Lower leg skin (tissue), 4 donors: ENCODE results near the gene KLHL40. TPM values are rescaled to one million over a fixed set of nuclear protein-coding genes. Genes with fewer than 3 reads are reported as not detected.

Experiments used
- DNase-seq, 2 donors: peaks; one replicate each; pipeline ENCODE4 v3.0.0-alpha.2; 2019; ENCODE audit warnings: low spot score in 2 of 2
- H3K4me3 ChIP-seq: fragments of 200-600 bp; sonication (generic); 2 replicates; pipeline ENCODE4 v1.5.1; 2017; ENCODE audit warnings: mild to moderate bottlenecking, low read depth; ENCODE audit not compliant: poor library complexity, severe bottlenecking
- POLR2A ChIP-seq, 2 donors: fragments of 450-650 bp; IDR thresholded peaks; one replicate each; pipeline ENCODE4 v1.6.1; 2016 to 2017; ENCODE audit warnings: antibody characterized with exemption in 2 of 2, mild to moderate bottlenecking in 1 of 2, moderate library complexity in 1 of 2
- WGBS, 2 donors: methylation state at CpG; one replicate each; pipeline ENCODE4 v1.1.5; 2018; 5-methylcytosine and 5-hydroxymethylcytosine counted together
- intact Hi-C: fragments of 100-400 bp; cut with DNase I; formaldehyde crosslinking; loops from one replicate; pipeline ENCODE4 v1.15.0; 2023; ENCODE audit warnings: low total_unique reads
- total RNA-seq, 4 donors: library from RNA; depleted of rRNA; stranded (reverse); fragments of >200 nt; gene quantifications; one replicate each; pipeline ENCODE4 v1.1.0, GENCODE V29; 2016
- TF ChIP-seq, protein P1 (sequence below), 3 donors: fragments of 450-650 bp; IDR thresholded peaks; one replicate each; pipeline ENCODE4 v1.5.1; 2016; ENCODE audit warnings: antibody characterized with exemption in 3 of 3, mild to moderate bottlenecking in 3 of 3, moderate library complexity in 2 of 3

KLHL40 gene
- total RNA-seq, 4 donors from 2014 or later, result not detected

DNA sequence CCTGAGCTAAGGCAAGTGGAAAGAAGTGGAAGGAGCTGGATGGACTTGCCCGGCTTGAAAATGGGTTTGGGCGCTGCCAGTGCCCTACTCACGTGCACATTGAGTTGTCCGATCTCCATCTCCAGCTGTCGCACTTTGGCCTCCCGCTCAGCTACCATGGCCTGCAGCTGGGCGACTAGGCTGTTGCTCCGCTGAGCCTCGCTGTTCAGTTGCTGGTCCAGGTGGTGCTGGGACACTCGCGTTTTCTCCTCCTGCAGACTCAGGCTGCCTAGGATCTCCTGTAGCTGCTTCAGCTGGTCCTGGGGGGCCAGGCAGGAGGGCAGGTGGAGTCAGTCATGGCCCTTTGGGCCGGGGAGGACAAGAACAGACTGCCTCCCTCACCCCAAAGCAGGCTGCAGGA is 50.3 kb downstream of the KLHL40 start:
- intact Hi-C loops, result no loop called here
- TF ChIP-seq POLR2A (IDR thresholded peaks at IDR 0.05), result no peak
- TF ChIP-seq, protein P1, sequence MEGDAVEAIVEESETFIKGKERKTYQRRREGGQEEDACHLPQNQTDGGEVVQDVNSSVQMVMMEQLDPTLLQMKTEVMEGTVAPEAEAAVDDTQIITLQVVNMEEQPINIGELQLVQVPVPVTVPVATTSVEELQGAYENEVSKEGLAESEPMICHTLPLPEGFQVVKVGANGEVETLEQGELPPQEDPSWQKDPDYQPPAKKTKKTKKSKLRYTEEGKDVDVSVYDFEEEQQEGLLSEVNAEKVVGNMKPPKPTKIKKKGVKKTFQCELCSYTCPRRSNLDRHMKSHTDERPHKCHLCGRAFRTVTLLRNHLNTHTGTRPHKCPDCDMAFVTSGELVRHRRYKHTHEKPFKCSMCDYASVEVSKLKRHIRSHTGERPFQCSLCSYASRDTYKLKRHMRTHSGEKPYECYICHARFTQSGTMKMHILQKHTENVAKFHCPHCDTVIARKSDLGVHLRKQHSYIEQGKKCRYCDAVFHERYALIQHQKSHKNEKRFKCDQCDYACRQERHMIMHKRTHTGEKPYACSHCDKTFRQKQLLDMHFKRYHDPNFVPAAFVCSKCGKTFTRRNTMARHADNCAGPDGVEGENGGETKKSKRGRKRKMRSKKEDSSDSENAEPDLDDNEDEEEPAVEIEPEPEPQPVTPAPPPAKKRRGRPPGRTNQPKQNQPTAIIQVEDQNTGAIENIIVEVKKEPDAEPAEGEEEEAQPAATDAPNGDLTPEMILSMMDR (IDR thresholded peaks at IDR 0.05), result no peak
- no peak overlapping the region for H3K4me3 ChIP-seq
- WGBS, 2 donors, result 94 to 97% methylated on average over 11 to 12 of the region's 12 CpGs
- no peak for DNase-seq

DNA sequence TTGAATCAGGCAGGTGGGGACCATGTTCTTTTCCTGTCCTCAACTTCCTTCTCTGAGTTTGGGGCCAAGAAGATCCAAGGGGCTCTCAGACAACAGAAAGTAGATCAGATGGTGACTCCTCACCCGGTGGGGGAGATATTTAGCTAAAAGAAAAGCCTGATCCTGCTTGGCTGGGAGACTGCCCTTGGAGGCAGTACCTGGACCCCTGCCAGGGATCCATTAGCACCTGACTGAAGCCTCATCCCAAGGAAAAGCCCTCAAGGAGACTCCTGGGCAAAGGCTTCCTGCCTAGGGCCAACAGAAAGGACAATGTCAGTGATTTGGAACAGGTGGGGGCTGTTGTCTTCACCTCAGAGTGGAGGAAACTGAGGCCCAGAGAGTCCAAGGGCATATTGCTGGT is 50.7 kb downstream of the KLHL40 start:
- DNase-seq, result peak in 1 of 2 donors; percentile 12
- intact Hi-C loops, result no loop called here
- H3K4me3 ChIP-seq, result no peak overlapping the region
- 33 to 60% methylated on average over 1 of the region's 1 CpG for WGBS, 2 donors
- TF ChIP-seq, protein P1 (IDR thresholded peaks at IDR 0.05), result no peak
- no peak for TF ChIP-seq POLR2A (IDR thresholded peaks at IDR 0.05)

DNA sequence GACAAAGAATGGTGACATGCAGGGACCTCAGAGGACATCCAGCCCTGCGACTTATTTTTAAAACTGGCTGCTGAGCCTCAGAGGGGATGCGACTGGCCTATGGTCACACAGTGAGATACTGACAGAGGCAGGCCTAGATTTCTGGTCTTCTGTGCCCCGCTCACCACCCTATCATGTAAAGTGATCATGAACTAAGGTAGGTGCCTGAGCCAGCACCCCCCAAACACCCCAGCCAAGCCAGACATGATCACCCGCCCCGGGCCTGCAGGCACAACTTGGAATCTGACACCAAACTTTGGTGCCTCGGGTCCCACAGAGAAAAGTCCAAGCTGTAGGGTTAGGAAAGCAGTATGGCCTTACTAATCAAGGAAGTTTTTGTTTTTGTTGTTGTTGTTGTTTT is 51.2 kb downstream of the KLHL40 start:
- 86 to 92% methylated on average over 6 of the region's 6 CpGs for WGBS, 2 donors
- DNase-seq, result peak in 1 of 2 donors; percentile 7
- TF ChIP-seq, protein P1 (IDR thresholded peaks at IDR 0.05), result no peak
- no peak for TF ChIP-seq POLR2A (IDR thresholded peaks at IDR 0.05)
- H3K4me3 ChIP-seq, result no peak overlapping the region
- intact Hi-C loops, result no loop called here

DNA sequence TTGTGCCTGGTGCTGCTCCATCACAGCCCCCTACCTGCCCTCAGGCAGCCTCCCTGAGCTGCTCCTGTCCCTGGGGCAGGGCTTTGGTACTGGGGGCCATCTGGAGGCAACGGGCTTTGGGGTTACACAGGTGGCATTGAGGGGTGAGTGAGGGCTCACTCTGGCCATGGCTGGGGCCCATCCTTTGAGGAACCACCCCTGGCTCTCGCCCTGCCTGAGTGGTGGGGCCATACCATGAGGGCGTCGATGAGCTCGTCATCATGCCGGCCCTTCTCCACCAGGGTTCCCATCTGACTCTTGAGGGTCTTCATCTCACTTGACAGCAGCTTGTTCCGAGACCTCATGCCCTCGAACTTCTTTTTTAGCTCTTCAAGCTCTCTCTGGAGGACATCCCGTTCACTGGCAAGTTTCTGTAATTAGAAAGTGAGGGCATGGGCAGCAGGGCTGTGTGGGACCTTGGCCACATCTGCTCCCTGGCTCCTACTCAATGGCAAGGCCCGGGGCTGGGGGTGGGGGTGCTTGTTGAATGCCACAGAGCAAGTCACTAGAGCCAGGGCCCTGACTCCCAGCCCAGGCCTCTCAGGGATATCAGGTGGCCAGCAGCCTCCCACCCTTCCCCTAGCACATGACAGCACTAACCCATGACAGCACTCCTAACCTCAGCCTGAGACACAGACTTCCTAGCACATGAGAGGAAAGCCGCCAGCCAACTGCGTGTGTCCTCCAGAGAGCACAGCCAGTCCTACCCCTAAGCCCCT is 54.2 kb downstream of the KLHL40 start:
- WGBS, 2 donors, result 77 to 87% methylated on average over 12 of the region's 12 CpGs
- no peak overlapping the region for H3K4me3 ChIP-seq
- peak; percentile 56 to 91 for DNase-seq
- intact Hi-C loops, result no loop called here
- TF ChIP-seq, protein P1 (IDR thresholded peaks at IDR 0.05), result no peak
- no peak for TF ChIP-seq POLR2A (IDR thresholded peaks at IDR 0.05)

DNA sequence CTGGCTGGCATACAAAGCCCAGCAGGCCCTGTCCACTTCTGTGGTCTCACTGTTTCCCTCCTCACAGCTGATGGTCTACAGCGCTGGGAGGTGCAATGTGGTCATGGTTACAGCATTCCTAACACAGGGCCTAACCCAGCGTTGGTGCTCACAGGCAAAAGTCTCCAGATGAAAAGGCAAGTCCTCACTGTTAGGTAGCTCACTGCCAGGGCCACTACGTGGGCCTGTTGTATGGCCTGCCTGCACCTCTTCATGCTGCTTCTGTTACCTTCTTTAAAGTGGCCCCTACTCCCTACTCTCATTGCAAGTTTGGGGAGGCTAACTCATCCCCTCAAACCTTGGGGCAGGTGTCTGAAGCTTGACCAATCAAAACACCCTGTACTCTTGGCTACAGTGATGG is 56.5 kb downstream of the KLHL40 start:
- TF ChIP-seq POLR2A (IDR thresholded peaks at IDR 0.05), result no peak
- TF ChIP-seq, protein P1 (IDR thresholded peaks at IDR 0.05), result no peak

More for the DNA sequence above, 56.5 kb downstream of the KLHL40 start:
- intact Hi-C loops, result no loop called here
- H3K4me3 ChIP-seq, result no peak overlapping the region
- DNase-seq, result peak; percentile 11 to 64
- 90 to 94% methylated on average over 3 of the region's 3 CpGs for WGBS, 2 donors

Other genes starting within 250 kb of the KLHL40 start
- 100 to 1,000 TPM in 1 of 4 donors, 10 to 100 TPM in 3; 69.9 to 110 (median 70.8) TPM for gene VIPR1, start 182.9 kb upstream of the KLHL40 start, total RNA-seq
- 10 to 100 TPM; 20.5 to 35.6 (median 30.8) TPM for gene SEC22C, start 103.6 kb upstream of the KLHL40 start, total RNA-seq
- 10 to 100 TPM; 12.6 to 23.5 (median 17.6) TPM for gene SS18L2, start 94.7 kb upstream of the KLHL40 start, total RNA-seq
- 10 to 100 TPM; 33.8 to 82.3 (median 49.6) TPM for gene NKTR, start 84.9 kb upstream of the KLHL40 start, total RNA-seq
- 10 to 100 TPM; 14.4 to 25.8 (median 21.2) TPM for gene ZBTB47, start 31.8 kb upstream of the KLHL40 start, total RNA-seq
- gene HHATL, start 17.3 kb downstream of the KLHL40 start, total RNA-seq, result 1 to 10 TPM in 2 of 4 donors, under 1 TPM in 1, not detected in 1; 0.34 to 6.1 (median 1.5) TPM
- gene CCDC13, start 87.7 kb downstream of the KLHL40 start, total RNA-seq, result under 1 TPM in 1 of 4 donors, not detected in 3; 0.06 TPM
- 100 to 1,000 TPM in 3 of 4 donors, 10 to 100 TPM in 1; 45.1 to 123 (median 114) TPM for gene HIGD1A, start 119.0 kb downstream of the KLHL40 start, total RNA-seq
- gene ACKR2, start 123.9 kb downstream of the KLHL40 start, total RNA-seq, result 1 to 10 TPM; 3.7 to 6.3 (median 4.5) TPM
- gene CYP8B1, start 190.3 kb downstream of the KLHL40 start, total RNA-seq, result not detected
- 10 to 100 TPM; 13.5 to 16.8 (median 16.1) TPM for gene ZNF662, start 220.6 kb downstream of the KLHL40 start, total RNA-seq